A549 treated with AZD9567 at 1 μM for 4 hours (cell line): Measurements from ENCODE around the gene CEP128. TPM values are rescaled to one million over a fixed set of nuclear protein-coding genes. Genes with fewer than 3 reads are reported as not detected.

ENCODE experiments used
- total RNA-seq: library from RNA; stranded (reverse); fragments of 200-300 nt; extraction: Qiagen RNA extraction; gene quantifications from 5 replicates; pipeline ENCODE4 v1.2.3, GENCODE V29; 2022; ENCODE audit not compliant: insufficient read depth

Gene CEP128
- 4.7 to 15.6 TPM (median 5.6 TPM) in 5 replicates for total RNA-seq

GRCh38 chr14:80941241-80942185 lies at the start of gene CEP128:
TSS of gene CEP128 (minus strand) at chr14:80941738.

DNA sequence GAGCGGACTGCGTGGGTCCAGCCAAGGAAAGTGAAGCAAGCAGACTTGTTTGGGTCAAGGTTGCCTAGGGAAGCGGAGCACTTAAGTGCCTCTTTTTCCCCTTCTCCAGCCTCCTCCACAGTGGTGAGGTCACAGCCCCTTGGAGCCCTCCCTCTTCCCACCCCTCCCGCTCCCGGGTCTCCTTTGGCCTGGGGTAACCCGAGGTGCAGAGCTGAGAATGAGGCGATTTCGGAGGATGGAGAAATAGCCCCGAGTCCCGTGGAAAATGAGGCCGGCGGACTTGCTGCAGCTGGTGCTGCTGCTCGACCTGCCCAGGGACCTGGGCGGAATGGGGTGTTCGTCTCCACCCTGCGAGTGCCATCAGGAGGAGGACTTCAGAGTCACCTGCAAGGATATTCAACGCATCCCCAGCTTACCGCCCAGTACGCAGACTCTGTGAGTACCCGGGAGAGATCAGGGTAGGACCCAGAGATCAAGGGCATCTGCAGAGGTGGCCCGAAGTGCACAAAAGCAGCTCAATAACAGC lies 13.9 kb upstream of the CEP128 start, which contains the start of gene TSHR:
TSHR (plus strand) TSS at position 206 of the 526 bp plus-strand sequence; CDS start at position 266, 60 bp downstream.

Other genes with a start within 250 kb of the CEP128 start
- not detected in 5 replicates for gene TSHR, start 13.9 kb upstream of the CEP128 start, total RNA-seq